Parathyroid adenoma (tissue), 2 donors: ENCODE results near the gene DHX30.
"Not testable (repeated sequence)": the region's sequence is repeated elsewhere in the genome, so short reads cannot be mapped to it uniquely, and the experiment has no call there.

Experiments
- H2AFZ ChIP-seq: fragments of 300-600 bp; sonication (generic); one replicate; pipeline ENCODE4 v1.7.0; 2017; ENCODE audit warnings: antibody characterized with exemption, mild to moderate bottlenecking
- H3K27ac ChIP-seq: fragments of 300-600 bp; sonication (generic); one replicate; pipeline ENCODE4 v1.7.0; 2017
- H3K27me3 ChIP-seq: fragments of 300-600 bp; sonication (generic); one replicate; pipeline ENCODE4 v1.7.0; 2017; ENCODE audit warnings: low read length; ENCODE audit not compliant: control insufficient read depth, insufficient read depth
- H3K36me3 ChIP-seq: fragments of 300-600 bp; sonication (generic); one replicate; pipeline ENCODE4 v1.7.0; 2017; ENCODE audit warnings: low read length; ENCODE audit not compliant: control insufficient read depth, insufficient read depth
- H3K4me1 ChIP-seq: fragments of 300-600 bp; sonication (generic); one replicate; pipeline ENCODE4 v1.7.0; 2017; ENCODE audit warnings: control low read depth
- H3K4me2 ChIP-seq: fragments of 300-600 bp; sonication (generic); one replicate; pipeline ENCODE4 v1.7.0; 2017; ENCODE audit warnings: low read length
- H3K4me3 ChIP-seq: fragments of 300-600 bp; sonication (generic); one replicate; pipeline ENCODE4 v1.7.0; 2017; ENCODE audit warnings: low read depth, low read length
- H3K79me2 ChIP-seq: fragments of 300-600 bp; sonication (generic); one replicate; pipeline ENCODE4 v1.7.0; 2017; ENCODE audit warnings: control low read depth
- H3K9ac ChIP-seq: fragments of 300-600 bp; sonication (generic); one replicate; pipeline ENCODE4 v1.7.0; 2017; ENCODE audit warnings: mild to moderate bottlenecking
- H3K9me3 ChIP-seq: fragments of 300-600 bp; sonication (generic); one replicate; pipeline ENCODE4 v1.7.0; 2017; ENCODE audit warnings: low read length; ENCODE audit not compliant: control insufficient read depth
- TF ChIP-seq, protein P1 (sequence below): fragments of 300-600 bp; sonication (generic); IDR thresholded peaks from one replicate; pipeline ENCODE4 v1.7.0; 2017; ENCODE audit warnings: antibody characterized with exemption, mild to moderate bottlenecking
- donor health status: primary hyperparathyroidism.

The DHX30 gene, protein sequence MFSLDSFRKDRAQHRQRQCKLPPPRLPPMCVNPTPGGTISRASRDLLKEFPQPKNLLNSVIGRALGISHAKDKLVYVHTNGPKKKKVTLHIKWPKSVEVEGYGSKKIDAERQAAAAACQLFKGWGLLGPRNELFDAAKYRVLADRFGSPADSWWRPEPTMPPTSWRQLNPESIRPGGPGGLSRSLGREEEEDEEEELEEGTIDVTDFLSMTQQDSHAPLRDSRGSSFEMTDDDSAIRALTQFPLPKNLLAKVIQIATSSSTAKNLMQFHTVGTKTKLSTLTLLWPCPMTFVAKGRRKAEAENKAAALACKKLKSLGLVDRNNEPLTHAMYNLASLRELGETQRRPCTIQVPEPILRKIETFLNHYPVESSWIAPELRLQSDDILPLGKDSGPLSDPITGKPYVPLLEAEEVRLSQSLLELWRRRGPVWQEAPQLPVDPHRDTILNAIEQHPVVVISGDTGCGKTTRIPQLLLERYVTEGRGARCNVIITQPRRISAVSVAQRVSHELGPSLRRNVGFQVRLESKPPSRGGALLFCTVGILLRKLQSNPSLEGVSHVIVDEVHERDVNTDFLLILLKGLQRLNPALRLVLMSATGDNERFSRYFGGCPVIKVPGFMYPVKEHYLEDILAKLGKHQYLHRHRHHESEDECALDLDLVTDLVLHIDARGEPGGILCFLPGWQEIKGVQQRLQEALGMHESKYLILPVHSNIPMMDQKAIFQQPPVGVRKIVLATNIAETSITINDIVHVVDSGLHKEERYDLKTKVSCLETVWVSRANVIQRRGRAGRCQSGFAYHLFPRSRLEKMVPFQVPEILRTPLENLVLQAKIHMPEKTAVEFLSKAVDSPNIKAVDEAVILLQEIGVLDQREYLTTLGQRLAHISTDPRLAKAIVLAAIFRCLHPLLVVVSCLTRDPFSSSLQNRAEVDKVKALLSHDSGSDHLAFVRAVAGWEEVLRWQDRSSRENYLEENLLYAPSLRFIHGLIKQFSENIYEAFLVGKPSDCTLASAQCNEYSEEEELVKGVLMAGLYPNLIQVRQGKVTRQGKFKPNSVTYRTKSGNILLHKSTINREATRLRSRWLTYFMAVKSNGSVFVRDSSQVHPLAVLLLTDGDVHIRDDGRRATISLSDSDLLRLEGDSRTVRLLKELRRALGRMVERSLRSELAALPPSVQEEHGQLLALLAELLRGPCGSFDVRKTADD

DNA sequence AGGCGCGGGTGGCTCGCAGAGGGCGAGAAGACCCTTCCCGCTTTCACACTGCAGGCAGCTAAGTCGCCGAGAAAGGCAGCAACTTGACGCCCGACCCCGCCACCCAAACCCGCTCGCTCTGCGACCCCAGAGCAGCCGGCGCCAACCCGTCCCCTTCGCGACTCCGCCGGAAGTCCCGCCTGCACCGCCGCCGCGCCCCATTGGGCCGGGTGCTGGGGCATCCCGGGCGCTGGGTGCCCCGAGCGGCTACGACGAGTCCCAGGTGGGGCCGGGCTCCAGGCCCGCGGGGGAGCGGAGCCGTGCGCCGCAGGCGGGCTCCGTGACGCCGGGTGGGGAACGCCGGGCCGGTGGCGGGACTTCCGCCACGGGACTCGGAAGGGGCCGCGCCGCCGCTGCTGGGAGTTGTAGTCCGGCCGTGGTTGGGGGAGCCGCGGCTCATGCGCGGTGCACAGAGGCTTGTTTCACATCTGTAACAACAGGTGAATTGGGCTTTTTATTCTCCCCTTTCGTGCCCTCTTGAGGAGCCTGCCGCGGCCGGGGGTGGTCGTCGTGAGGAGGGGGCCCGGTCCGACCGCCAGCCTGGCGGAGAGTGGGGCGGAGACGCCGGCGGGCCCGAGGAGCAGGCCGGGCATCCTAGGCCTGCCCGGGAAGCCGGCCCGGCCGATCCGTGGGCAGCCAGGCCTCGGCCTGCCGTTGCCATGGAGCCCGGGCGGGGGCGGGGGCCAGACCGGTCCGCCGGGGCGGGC, at the start of gene DHX30:
Gene DHX30, plus strand, starts transcription at position 405 of the 746 bp plus-strand sequence. CDS start 7,546 bp downstream, outside the sequence.
- peak within 1 kb of the TSS; percentile 55 for H3K9ac ChIP-seq
- H3K79me2 ChIP-seq: peaks cover 28% of the 10 kb centered on the region
- H3K27ac ChIP-seq: peak within 1 kb of the TSS; percentile 77
- H3K27me3 ChIP-seq: no peaks in the 10 kb centered on the region
- no peaks in the 10 kb centered on the region for H3K9me3 ChIP-seq
- H3K4me3 ChIP-seq: peak within 1 kb of the TSS; percentile 95
- TF ChIP-seq, protein P1, sequence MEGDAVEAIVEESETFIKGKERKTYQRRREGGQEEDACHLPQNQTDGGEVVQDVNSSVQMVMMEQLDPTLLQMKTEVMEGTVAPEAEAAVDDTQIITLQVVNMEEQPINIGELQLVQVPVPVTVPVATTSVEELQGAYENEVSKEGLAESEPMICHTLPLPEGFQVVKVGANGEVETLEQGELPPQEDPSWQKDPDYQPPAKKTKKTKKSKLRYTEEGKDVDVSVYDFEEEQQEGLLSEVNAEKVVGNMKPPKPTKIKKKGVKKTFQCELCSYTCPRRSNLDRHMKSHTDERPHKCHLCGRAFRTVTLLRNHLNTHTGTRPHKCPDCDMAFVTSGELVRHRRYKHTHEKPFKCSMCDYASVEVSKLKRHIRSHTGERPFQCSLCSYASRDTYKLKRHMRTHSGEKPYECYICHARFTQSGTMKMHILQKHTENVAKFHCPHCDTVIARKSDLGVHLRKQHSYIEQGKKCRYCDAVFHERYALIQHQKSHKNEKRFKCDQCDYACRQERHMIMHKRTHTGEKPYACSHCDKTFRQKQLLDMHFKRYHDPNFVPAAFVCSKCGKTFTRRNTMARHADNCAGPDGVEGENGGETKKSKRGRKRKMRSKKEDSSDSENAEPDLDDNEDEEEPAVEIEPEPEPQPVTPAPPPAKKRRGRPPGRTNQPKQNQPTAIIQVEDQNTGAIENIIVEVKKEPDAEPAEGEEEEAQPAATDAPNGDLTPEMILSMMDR: no peak
- peak within 1 kb of the TSS; percentile 90 for H2AFZ ChIP-seq
- H3K4me2 ChIP-seq: peak within 1 kb of the TSS; percentile 100
- H3K36me3 ChIP-seq: no peaks in the 10 kb centered on the region
- peaks cover 4% of the 10 kb centered on the region for H3K4me1 ChIP-seq

DNA sequence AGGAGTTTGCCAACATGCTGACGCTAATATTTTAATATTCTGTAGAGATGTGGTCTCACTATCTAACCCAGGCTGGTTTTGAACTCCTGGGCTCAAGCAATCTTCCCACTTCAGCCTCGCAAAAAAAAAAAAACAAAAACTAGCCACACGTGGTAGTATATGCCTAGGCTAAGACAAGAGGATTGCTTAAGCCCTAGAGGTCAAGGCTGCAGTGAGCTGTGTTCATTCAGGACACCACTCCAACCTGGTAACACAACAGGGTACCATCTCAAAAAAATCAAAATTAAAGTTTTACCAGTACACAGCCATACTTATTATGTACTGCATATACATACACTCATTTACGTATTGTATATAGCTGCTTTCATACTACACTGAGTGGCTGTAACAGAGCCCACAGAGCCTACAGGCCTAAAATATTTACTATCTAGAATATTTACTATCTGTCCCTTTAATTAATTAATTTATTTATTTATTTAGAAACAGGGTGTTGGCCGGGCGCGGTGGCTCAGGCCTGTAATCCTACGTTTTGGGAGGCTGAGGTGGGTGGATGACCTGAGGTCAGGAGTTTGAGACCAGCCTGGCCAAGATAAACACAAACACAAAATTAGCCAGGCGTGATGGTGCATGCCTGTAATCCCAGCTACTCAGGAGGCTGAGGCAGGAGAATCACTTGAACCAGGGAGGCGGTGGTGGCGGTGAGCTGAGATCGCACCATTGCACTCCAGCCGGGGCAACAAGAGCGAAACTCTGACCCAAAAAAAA, 44.5 kb upstream of the DHX30 start:
- no peak overlapping the region for H3K27ac ChIP-seq
- no peaks in the 10 kb centered on the region for H3K4me1 ChIP-seq
- TF ChIP-seq, protein P1: no peak

DNA sequence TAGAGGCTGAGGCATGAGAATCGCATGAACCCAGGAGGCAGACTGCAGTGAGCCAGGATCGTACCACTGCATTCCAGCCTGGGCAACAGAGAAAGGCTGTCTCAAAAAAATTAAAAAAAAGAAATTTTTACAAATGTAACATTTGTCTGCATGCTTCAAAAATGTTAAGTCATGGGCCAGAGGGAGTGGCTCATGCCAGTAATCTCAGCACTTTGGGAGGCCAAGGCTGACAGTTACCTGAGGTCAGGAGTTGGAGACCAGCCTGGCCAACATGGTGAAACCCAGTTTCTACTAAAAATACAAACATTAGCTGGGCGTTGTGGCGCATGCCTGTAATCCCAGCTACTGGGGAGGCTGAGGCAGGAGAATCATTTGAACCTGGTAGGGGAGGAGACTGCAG, 42.7 kb upstream of the DHX30 start:
- not testable (repeated sequence) for H3K4me3 ChIP-seq, H3K27ac ChIP-seq, H3K27me3 ChIP-seq, H3K9ac ChIP-seq, H3K4me1 ChIP-seq, H2AFZ ChIP-seq, H3K9me3 ChIP-seq, H3K36me3 ChIP-seq, H3K4me2 ChIP-seq
- peaks cover 28% of the 10 kb centered on the region for H3K79me2 ChIP-seq

More for the DNA sequence above, 44.5 kb upstream of the DHX30 start:
- H3K4me2 ChIP-seq: no peak overlapping the region
- H3K36me3 ChIP-seq: no peaks in the 10 kb centered on the region
- H3K4me3 ChIP-seq: no peak overlapping the region
- peaks cover 29% of the 10 kb centered on the region for H3K79me2 ChIP-seq
- H3K9ac ChIP-seq: no peak overlapping the region
- H3K9me3 ChIP-seq: no peaks in the 10 kb centered on the region
- no peak overlapping the region for H2AFZ ChIP-seq
- no peaks in the 10 kb centered on the region for H3K27me3 ChIP-seq

DNA sequence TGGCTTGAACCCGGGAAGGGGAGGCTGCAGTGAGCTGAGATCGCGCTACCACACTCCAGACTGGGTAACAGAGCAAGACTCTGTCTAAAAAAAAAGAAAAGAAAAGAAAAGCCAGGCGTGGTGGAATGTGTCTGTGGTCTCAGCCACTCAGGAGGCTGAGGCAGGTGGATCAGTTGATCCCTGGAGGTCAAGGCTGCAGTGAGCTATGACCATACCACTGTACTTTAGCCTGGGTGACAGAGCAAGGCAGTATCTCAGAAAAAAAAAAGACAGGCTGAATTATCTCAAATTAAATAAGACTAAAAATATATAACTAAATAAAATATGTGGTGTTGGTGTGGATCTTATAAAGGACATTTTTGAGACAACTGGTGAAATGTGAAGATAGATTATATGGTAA, 41.9 kb upstream of the DHX30 start:
- TF ChIP-seq, protein P1: no peak
- Histone ChIP-seq H3K4me2 (no peak overlapping the region), H3K4me1 (no peaks in the 10 kb centered on the region), H3K9me3 (no peaks in the 10 kb centered on the region), H3K9ac (no peak overlapping the region), H3K27ac (no peak overlapping the region), H3K4me3 (no peak overlapping the region), H2AFZ (no peak overlapping the region), H3K27me3 (no peaks in the 10 kb centered on the region), H3K79me2 (peaks cover 31% of the 10 kb centered on the region), H3K36me3 (no peaks in the 10 kb centered on the region)
